ENCODE data around the gene GAB2.

- no peak for TF ChIP-seq POLR2AphosphoS5 (IDR thresholded peaks at IDR 0.05; ENCODE audit: low read depth, low read length)
- TF ChIP-seq REST (IDR thresholded peaks at IDR 0.05; ENCODE audit: insufficient read depth in 1 of 2, low read depth in 2 of 2, low read length in 2 of 2): no peak
- no peak for TF ChIP-seq FOXP2 (optimal IDR thresholded peaks at IDR 0.05; ENCODE audit: borderline replicate concordance, extremely low read depth, extremely low read length, insufficient read depth)
These were observed 14.8 kb downstream of the GAB2 start for GRCh38 chr11:78402847-78403246.
